Measurements from ENCODE around the gene RNF220.

- no peak for TF ChIP-seq TAF1 (IDR thresholded peaks at IDR 0.05; ENCODE audit: borderline replicate concordance, low read depth, low read length)
- TF ChIP-seq POLR2A (IDR thresholded peaks at IDR 0.05; ENCODE audit: low read depth, low read length), result no peak
Measured at GRCh38 chr1:44405798-44406736, 1.0 kb downstream of the RNF220 start.

Measured in GM12892 (cell line).